HepG2 (cell line): Measurements from ENCODE around the gene ZPR1. TPM values are rescaled to one million over a fixed set of nuclear protein-coding genes. Genes with fewer than 3 reads are reported as not detected.

Source experiments
- CC2D1A ChIP-seq: sonication (generic); formaldehyde crosslinking; IDR thresholded peaks from 2 replicates; pipeline ENCODE4 v1.8.1; 2023; ENCODE audit warnings: mild to moderate bottlenecking, missing genetic modification reagents
- CHD2 ChIP-seq: IDR thresholded peaks from 2 replicates; pipeline ENCODE4 v1.6.1; 2011; ENCODE audit warnings: low read depth, low read length, improper control_type of control experiment
- DNMT1 ChIP-seq: sonication (generic); formaldehyde crosslinking; IDR thresholded peaks from 2 replicates; pipeline ENCODE4 v1.5.1; 2020; ENCODE audit warnings: mild to moderate bottlenecking, missing genetic modification reagents
- FLYWCH1 ChIP-seq: sonication (generic); formaldehyde crosslinking; IDR thresholded peaks from 2 replicates; pipeline ENCODE4 v1.8.1; 2023; ENCODE audit warnings: mild to moderate bottlenecking, missing genetic modification reagents
- GMEB2 ChIP-seq: IDR thresholded peaks from 2 replicates; pipeline ENCODE4 v1.6.1; 2016; ENCODE audit warnings: missing biosample characterization, missing genetic modification reagents, low read depth
- HMG20A ChIP-seq: IDR thresholded peaks from 2 replicates; pipeline ENCODE4 v1.6.1; 2016; ENCODE audit warnings: borderline replicate concordance
- MAF1 ChIP-seq: sonication (generic); formaldehyde crosslinking; IDR thresholded peaks from 2 replicates; pipeline ENCODE4 v1.5.0; 2020; ENCODE audit warnings: missing genetic modification reagents, borderline replicate concordance
- MLLT10 ChIP-seq: sonication (generic); formaldehyde crosslinking; IDR thresholded peaks from 2 replicates; pipeline ENCODE4 v1.4.0; 2020; ENCODE audit warnings: missing genetic modification reagents
- MNT ChIP-seq: fragments of 450-650 bp; IDR thresholded peaks from 2 replicates; pipeline ENCODE4 v1.6.1; 2016
- NCOA2 ChIP-seq: sonication (generic); formaldehyde crosslinking; IDR thresholded peaks from 2 replicates; pipeline ENCODE4 v1.8.0; 2022; ENCODE audit warnings: inconsistent platforms
- PCBP2 ChIP-seq: fragments of 200-400 bp; formaldehyde crosslinking; optimal IDR thresholded peaks from 2 replicates; pipeline ENCODE3; 2018; ENCODE audit warnings: low read length, low read depth; ENCODE audit not compliant: poor library complexity, severe bottlenecking
- PLSCR1 ChIP-seq: sonication (generic); formaldehyde crosslinking; IDR thresholded peaks from 2 replicates; pipeline ENCODE4 v1.5.0; 2020; ENCODE audit warnings: missing genetic modification reagents, mild to moderate bottlenecking, borderline replicate concordance
- PPARG ChIP-seq: conservative IDR thresholded peaks from 2 replicates; pipeline ENCODE4 v1.6.1; 2016; ENCODE audit warnings: missing biosample characterization, missing genetic modification reagents
- RFX1 ChIP-seq: fragments of 450-650 bp; IDR thresholded peaks from 2 replicates; pipeline ENCODE4 v1.6.1; 2017
- TAF15 ChIP-seq: fragments of 200-400 bp; formaldehyde crosslinking; IDR thresholded peaks from one replicate; pipeline ENCODE4 v1.6.1; 2018; ENCODE audit warnings: mild to moderate bottlenecking, low read depth, low read length; ENCODE audit not compliant: poor library complexity, severe bottlenecking
- TEF ChIP-seq: sonication (generic); formaldehyde crosslinking; IDR thresholded peaks from 2 replicates; pipeline ENCODE4 v1.5.0; 2020; ENCODE audit warnings: missing genetic modification reagents
- THAP7 ChIP-seq: sonication (generic); formaldehyde crosslinking; IDR thresholded peaks from 2 replicates; pipeline ENCODE4 v1.8.1; 2023; ENCODE audit warnings: mild to moderate bottlenecking, missing genetic modification reagents
- ZBTB7B ChIP-seq: sonication (generic); formaldehyde crosslinking; IDR thresholded peaks from 2 replicates; pipeline ENCODE4 v1.4.0; 2020; ENCODE audit warnings: missing genetic modification reagents
- ZKSCAN1 ChIP-seq: fragments of 150-350 bp; IDR thresholded peaks from 2 replicates; pipeline ENCODE4 v1.6.1; 2014; ENCODE audit warnings: low read length
- ZNF12 ChIP-seq: sonication (generic); formaldehyde crosslinking; IDR thresholded peaks from 2 replicates; pipeline ENCODE4 v1.5.0; 2020; ENCODE audit warnings: missing genetic modification reagents
- ZNF121 ChIP-seq: sonication (generic); formaldehyde crosslinking; IDR thresholded peaks from 2 replicates; pipeline ENCODE4 v1.5.0; 2020; ENCODE audit warnings: mild to moderate bottlenecking, missing genetic modification reagents
- ZNF235 ChIP-seq: sonication (generic); formaldehyde crosslinking; IDR thresholded peaks from 2 replicates; pipeline ENCODE4 v1.8.1; 2023; ENCODE audit warnings: mild to moderate bottlenecking, missing genetic modification reagents, borderline replicate concordance
- ZNF251 ChIP-seq: sonication (generic); formaldehyde crosslinking; IDR thresholded peaks from 2 replicates; pipeline ENCODE4 v1.9.0; 2021; ENCODE audit warnings: mild to moderate bottlenecking, missing genetic modification reagents
- ZNF260 ChIP-seq: sonication (generic); formaldehyde crosslinking; IDR thresholded peaks from 2 replicates; pipeline ENCODE4 v1.4.0; 2020; ENCODE audit warnings: missing genetic modification reagents, low read depth, mild to moderate bottlenecking, borderline replicate concordance
- ZNF432 ChIP-seq: sonication (generic); formaldehyde crosslinking; IDR thresholded peaks from 2 replicates; pipeline ENCODE4 v1.5.0; 2020; ENCODE audit warnings: missing genetic modification reagents, mild to moderate bottlenecking, borderline replicate concordance
- ZNF460 ChIP-seq: sonication (generic); formaldehyde crosslinking; IDR thresholded peaks from 2 replicates; pipeline ENCODE4 v1.5.1; 2020; ENCODE audit warnings: missing genetic modification reagents, mild to moderate bottlenecking, borderline replicate concordance
- polyA plus RNA-seq, 8 experiments: library from polyadenylated mRNA; depleted of rRNA in 3 of 8; stranded (reverse) in 7 of 8; unstranded in 1 of 8; fragments of >200 nt; fragmentation: Illumina TruSeq in 4 of 8; extraction: Trizol in 4 of 8; gene quantifications; 2 replicates each; pipeline versions ENCODE4 v1.2.1 to v1.2.3, GENCODE V29; 2011 to 2016; ENCODE audit warnings: low read depth in 4 of 8, missing spikeins in 1 of 8, mixed read lengths in 1 of 8; ENCODE audit not compliant: insufficient read depth in 1 of 8
- total RNA-seq, 5 experiments: library from RNA; depleted of rRNA; stranded (reverse); fragments of >200 nt; fragmentation: Illumina TruSeq; extraction: Trizol; gene quantifications; 2 replicates each; pipeline ENCODE4 v1.2.3, GENCODE V29; 2016; ENCODE audit warnings: low read depth in 1 of 5

ZPR1 gene
- total and polyA plus RNA-seq, 2 of the 13 experiments (the other 11 are each of a cell fraction or from before 2014, with no cell fraction given): 40.0 to 79.3 TPM

- TF ChIP-seq MNT: no peak
- no peak for TF ChIP-seq CHD2
- TF ChIP-seq MLLT10 (CRISPR knock-in tag): no peak
- no peak for TF ChIP-seq ZNF460 (CRISPR knock-in tag)
- no peak for TF ChIP-seq THAP7 (CRISPR knock-in tag)
- no peak for TF ChIP-seq ZNF12
- TF ChIP-seq PPARG (CRISPR knock-in tag): peak; percentile 44; the same call in 1 of the 2 replicates
- no peak for TF ChIP-seq DNMT1
- TF ChIP-seq HMG20A (CRISPR knock-in tag): no peak
- TF ChIP-seq ZNF121 (CRISPR knock-in tag): no peak
- TF ChIP-seq MAF1: no peak
- TF ChIP-seq CC2D1A (CRISPR knock-in tag): no peak
- TF ChIP-seq PLSCR1 (CRISPR knock-in tag): no peak
- no peak for TF ChIP-seq TAF15
- no peak for TF ChIP-seq ZNF251
- TF ChIP-seq PCBP2: no peak
- no peak for TF ChIP-seq TEF (CRISPR knock-in tag)
- no peak for TF ChIP-seq NCOA2 (CRISPR knock-in tag)
- no peak for TF ChIP-seq ZKSCAN1
- TF ChIP-seq RFX1: no peak
- TF ChIP-seq ZNF260: no peak
- TF ChIP-seq GMEB2: no peak
- no peak for TF ChIP-seq ZNF432
- TF ChIP-seq ZNF235 (CRISPR knock-in tag): 0 out of 2 replicates have a peak, but pooled peaks have one; percentile 13
- TF ChIP-seq FLYWCH1 (CRISPR knock-in tag): no peak
- TF ChIP-seq ZBTB7B (CRISPR knock-in tag): peak; percentile 73
These were observed 3.4 kb upstream of the ZPR1 start (continued) for GRCh38 chr11:116791002-116791812.
